ENCODE results near the gene MAP3K4. TPM values are rescaled to one million over a fixed set of nuclear protein-coding genes. Genes with fewer than 3 reads are reported as not detected.

Gene MAP3K4
- total RNA-seq, 4 donors from 2014 or later, result 24.3 to 99.0 (median 37.4) TPM

DNA sequence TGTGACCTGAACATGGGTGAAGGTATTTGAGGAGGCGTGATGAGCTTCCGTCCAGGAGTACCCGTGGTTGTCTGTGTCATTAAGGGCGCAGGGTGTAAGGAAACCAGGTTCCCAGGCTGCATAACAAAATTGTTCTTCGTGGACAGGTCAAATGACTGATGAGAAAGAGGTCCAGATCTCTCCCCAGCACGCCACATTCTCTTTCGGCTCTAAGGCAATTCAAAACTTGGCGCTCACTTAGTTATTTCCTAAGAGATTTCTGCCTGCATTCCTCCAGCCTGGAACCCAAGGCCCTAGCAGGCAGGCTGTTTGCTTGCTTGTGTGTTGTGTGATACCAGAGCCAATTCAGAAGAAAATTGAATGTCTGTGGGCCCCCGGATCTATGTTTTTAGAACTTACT is 142.4 kb downstream of the MAP3K4 start:
- no peak for DNase-seq
- H3K4me3 ChIP-seq, result no peak overlapping the region
- H3K27ac ChIP-seq, result no peak overlapping the region
- no peaks in the 10 kb centered on the region for H3K9me3 ChIP-seq
- no peak for TF ChIP-seq POLR2A (IDR thresholded peaks at IDR 0.05)
- no peaks in the 10 kb centered on the region for H3K4me1 ChIP-seq
- peaks cover 0 to 4% (median 0%) of the 10 kb centered on the region in 3 donors for H3K36me3 ChIP-seq
- H3K27me3 ChIP-seq, result no peaks in the 10 kb centered on the region

- TF ChIP-seq, protein P1, sequence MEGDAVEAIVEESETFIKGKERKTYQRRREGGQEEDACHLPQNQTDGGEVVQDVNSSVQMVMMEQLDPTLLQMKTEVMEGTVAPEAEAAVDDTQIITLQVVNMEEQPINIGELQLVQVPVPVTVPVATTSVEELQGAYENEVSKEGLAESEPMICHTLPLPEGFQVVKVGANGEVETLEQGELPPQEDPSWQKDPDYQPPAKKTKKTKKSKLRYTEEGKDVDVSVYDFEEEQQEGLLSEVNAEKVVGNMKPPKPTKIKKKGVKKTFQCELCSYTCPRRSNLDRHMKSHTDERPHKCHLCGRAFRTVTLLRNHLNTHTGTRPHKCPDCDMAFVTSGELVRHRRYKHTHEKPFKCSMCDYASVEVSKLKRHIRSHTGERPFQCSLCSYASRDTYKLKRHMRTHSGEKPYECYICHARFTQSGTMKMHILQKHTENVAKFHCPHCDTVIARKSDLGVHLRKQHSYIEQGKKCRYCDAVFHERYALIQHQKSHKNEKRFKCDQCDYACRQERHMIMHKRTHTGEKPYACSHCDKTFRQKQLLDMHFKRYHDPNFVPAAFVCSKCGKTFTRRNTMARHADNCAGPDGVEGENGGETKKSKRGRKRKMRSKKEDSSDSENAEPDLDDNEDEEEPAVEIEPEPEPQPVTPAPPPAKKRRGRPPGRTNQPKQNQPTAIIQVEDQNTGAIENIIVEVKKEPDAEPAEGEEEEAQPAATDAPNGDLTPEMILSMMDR (IDR thresholded peaks at IDR 0.05), result no peak
- TF ChIP-seq POLR2A (IDR thresholded peaks at IDR 0.05), result no peak
- H3K4me3 ChIP-seq, result no peak overlapping the region
- no peaks in the 10 kb centered on the region for H3K9me3 ChIP-seq
- no peaks in the 10 kb centered on the region for H3K4me1 ChIP-seq
- H3K36me3 ChIP-seq, result peaks cover 0 to 3% (median 0%) of the 10 kb centered on the region in 3 donors
- H3K27ac ChIP-seq, result no peak overlapping the region
- H3K27me3 ChIP-seq, result no peaks in the 10 kb centered on the region
- no peak for DNase-seq
These were observed 143.2 kb downstream of the MAP3K4 start for GRCh38 chr6:161134550-161135298.

GRCh38 chr6:161135695-161136591 is 144.4 kb downstream of the MAP3K4 start:
- Histone ChIP-seq H3K9me3 (no peaks in the 10 kb centered on the region), H3K27me3 (no peaks in the 10 kb centered on the region), H3K36me3 (peaks cover 0 to 3% (median 0%) of the 10 kb centered on the region in 3 donors), H3K27ac (no peak overlapping the region), H3K4me1 (no peaks in the 10 kb centered on the region), H3K4me3 (no peak overlapping the region)
- TF ChIP-seq, protein P1 (IDR thresholded peaks at IDR 0.05), result no peak
- no peak for TF ChIP-seq POLR2A (IDR thresholded peaks at IDR 0.05)
- no peak for DNase-seq

GRCh38 chr6:161136655-161137054 is 145.1 kb downstream of the MAP3K4 start:
- no peak overlapping the region for H3K4me3 ChIP-seq
- no peak for DNase-seq

DNA sequence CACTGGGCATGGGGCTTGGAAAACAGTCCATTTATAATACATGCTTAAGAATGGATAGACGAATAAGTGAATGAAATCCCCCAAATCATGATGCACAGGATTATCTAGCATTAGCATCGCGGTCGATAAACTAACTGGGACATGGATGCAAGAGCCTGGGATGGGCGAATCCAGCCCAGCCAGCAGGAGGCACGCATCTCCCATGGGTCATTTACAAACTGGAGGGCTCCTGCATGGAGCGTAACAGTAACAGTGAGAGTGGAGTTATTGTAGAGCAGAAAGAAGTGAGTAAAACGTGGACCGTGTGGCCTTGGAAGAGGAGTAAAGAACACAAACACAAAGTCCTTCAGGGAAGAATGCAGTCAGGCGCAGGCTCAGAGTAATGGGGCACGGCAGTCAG is 145.8 kb downstream of the MAP3K4 start:
- no peak overlapping the region for H3K27ac ChIP-seq
- H3K4me3 ChIP-seq, result no peak overlapping the region
- H3K4me1 ChIP-seq, result no peaks in the 10 kb centered on the region
- H3K36me3 ChIP-seq, result peaks cover 0 to 3% (median 0%) of the 10 kb centered on the region in 3 donors
- TF ChIP-seq, protein P1 (IDR thresholded peaks at IDR 0.05), result no peak
- no peak for DNase-seq
- no peaks in the 10 kb centered on the region for H3K27me3 ChIP-seq
- no peaks in the 10 kb centered on the region for H3K9me3 ChIP-seq

More at GRCh38 chr6:161136655-161137054, 145.1 kb downstream of the MAP3K4 start:
- H3K4me1 ChIP-seq, result no peaks in the 10 kb centered on the region
- peaks cover 0 to 3% (median 0%) of the 10 kb centered on the region in 3 donors for H3K36me3 ChIP-seq
- TF ChIP-seq POLR2A (IDR thresholded peaks at IDR 0.05), result no peak
- TF ChIP-seq, protein P1 (IDR thresholded peaks at IDR 0.05), result no peak
- H3K27ac ChIP-seq, result no peak overlapping the region
- H3K27me3 ChIP-seq, result no peaks in the 10 kb centered on the region
- H3K9me3 ChIP-seq, result no peaks in the 10 kb centered on the region

All from Peyer's patch (tissue), 4 donors.